ENCODE data around the gene DPF3.

The DPF3 gene

GRCh38 chr14:72610831-72611200 lies 283.1 kb downstream of the DPF3 start:
- no peak overlapping the region for H3K4me3 ChIP-seq (ENCODE audit: low read depth, low read length)
- TF ChIP-seq, protein P1, sequence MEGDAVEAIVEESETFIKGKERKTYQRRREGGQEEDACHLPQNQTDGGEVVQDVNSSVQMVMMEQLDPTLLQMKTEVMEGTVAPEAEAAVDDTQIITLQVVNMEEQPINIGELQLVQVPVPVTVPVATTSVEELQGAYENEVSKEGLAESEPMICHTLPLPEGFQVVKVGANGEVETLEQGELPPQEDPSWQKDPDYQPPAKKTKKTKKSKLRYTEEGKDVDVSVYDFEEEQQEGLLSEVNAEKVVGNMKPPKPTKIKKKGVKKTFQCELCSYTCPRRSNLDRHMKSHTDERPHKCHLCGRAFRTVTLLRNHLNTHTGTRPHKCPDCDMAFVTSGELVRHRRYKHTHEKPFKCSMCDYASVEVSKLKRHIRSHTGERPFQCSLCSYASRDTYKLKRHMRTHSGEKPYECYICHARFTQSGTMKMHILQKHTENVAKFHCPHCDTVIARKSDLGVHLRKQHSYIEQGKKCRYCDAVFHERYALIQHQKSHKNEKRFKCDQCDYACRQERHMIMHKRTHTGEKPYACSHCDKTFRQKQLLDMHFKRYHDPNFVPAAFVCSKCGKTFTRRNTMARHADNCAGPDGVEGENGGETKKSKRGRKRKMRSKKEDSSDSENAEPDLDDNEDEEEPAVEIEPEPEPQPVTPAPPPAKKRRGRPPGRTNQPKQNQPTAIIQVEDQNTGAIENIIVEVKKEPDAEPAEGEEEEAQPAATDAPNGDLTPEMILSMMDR (IDR thresholded peaks at IDR 0.05; ENCODE audit: low read depth, low read length, missing control alignments), result no peak
- in situ Hi-C loops (cut with HindIII; ENCODE audit: low sequenced_read_pairs), result no loop called here
- no peak for DNase-seq (ENCODE audit: low read depth)

GRCh38 chr14:72610096-72610830 lies 283.6 kb downstream of the DPF3 start:
- DNase-seq (ENCODE audit: low read depth), result no peak
- in situ Hi-C loops (cut with HindIII; ENCODE audit: low sequenced_read_pairs), result no loop called here
- no peak overlapping the region for H3K4me3 ChIP-seq (ENCODE audit: low read depth, low read length)
- TF ChIP-seq, protein P1 (IDR thresholded peaks at IDR 0.05; ENCODE audit: low read depth, low read length, missing control alignments), result no peak

DNA sequence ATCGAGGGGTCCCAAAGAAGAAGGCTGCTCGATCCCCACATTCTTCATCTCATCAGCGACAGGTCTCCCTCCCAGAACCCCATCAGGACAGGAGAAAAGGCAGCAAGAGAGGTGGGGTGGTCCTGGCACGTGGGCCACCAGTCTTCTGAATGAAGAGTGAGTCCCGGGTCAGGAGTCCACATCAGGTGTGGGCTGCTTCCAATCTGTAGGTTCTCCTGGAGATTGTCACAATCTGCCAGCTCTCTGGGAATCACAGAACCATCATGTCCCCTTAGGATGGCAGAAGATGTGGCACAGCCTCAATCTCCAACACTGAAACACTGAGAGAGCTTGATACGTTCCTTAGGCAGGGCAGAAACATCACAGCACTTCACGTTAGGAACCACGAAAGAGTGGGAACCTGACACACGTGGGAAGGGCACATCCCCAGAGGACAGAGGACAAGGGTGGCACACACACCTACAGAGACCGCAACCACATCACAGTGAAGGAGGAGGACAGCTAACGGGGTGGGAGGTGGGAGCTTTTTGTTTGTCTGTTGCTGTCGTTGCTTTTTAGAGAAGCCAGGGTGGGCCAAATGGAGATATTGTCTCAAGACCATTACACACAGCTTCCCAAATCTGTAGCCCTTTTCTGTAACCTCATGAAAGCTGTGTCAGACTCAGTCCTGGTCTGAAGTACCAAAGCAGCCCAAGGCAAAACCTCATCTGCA lies 284.5 kb downstream of the DPF3 start:
- no peak for DNase-seq (ENCODE audit: low read depth)
- no peak overlapping the region for H3K4me3 ChIP-seq (ENCODE audit: low read depth, low read length)
- in situ Hi-C loops (cut with HindIII; ENCODE audit: low sequenced_read_pairs), result no loop called here
- TF ChIP-seq, protein P1 (IDR thresholded peaks at IDR 0.05; ENCODE audit: low read depth, low read length, missing control alignments), result no peak

DNA sequence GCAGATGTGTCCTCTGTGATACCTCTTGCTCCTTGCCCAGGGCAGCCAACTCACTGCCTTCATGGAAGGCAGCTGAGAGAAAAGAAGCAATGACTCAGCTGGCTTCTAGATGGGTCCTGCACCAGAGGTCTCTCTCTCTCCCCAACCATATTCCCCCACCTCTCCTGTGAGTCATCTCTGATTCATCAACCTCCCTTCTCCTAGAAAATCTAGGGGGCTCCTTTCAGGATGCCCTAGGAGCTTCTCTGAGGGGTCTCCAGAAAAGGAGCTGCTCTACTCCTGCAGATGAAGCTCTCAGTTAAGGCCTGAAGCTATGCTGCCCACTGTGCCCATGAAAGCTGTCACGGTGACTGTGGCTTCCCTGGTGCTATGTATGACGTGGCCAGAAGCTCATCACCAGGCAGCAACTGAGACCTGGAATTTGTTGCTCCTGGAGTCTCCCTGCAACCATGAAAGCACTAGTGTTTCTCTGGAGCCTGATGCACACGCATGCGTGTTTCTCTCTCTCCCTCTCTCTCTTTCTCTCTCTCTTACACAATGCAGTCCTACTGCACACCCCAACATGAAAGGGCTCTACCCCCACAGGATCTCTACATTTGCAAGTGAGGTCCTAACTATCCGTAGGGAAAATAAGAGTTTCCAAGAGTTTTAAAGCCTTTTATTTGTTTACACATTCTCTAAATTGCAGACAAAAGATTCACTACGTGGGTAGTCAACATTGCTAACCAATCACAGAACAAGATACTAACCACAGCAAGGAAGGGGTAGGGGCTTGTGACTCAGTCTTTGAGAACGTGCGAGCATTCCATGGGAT lies 285.3 kb downstream of the DPF3 start:
- TF ChIP-seq, protein P1 (IDR thresholded peaks at IDR 0.05; ENCODE audit: low read depth, low read length, missing control alignments), result no peak
- no peak overlapping the region for H3K4me3 ChIP-seq (ENCODE audit: low read depth, low read length)
- in situ Hi-C loops (cut with HindIII; ENCODE audit: low sequenced_read_pairs), result no loop called here
- DNase-seq (ENCODE audit: low read depth), result peak; percentile 82

- no peak overlapping the region for H3K4me3 ChIP-seq (ENCODE audit: low read depth, low read length)
- TF ChIP-seq, protein P1 (IDR thresholded peaks at IDR 0.05; ENCODE audit: low read depth, low read length, missing control alignments), result no peak
- DNase-seq (ENCODE audit: low read depth), result no peak
- in situ Hi-C loops (cut with HindIII; ENCODE audit: low sequenced_read_pairs), result no loop called here
These were observed 286.3 kb downstream of the DPF3 start for GRCh38 chr14:72607386-72608130.

DNA sequence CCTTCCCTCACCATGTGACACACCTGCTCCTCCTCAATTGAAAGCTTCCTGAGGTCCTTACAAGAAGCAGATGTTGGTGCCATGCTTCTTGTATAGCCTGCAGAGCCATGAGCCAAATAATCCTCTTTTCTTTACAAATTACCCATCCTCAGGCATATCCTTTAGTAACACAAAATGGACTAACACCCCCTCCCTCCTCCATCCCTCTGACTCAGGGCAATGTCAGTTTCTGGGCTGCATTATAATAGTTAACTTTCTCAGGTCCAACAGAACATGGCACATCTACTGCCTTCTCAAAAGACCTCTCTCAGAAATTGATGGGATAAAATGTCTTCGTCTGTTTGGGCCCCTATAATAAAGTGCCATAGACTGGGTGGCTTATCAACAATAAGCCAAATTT lies 287.0 kb downstream of the DPF3 start:
- DNase-seq (ENCODE audit: low read depth), result no peak
- TF ChIP-seq, protein P1 (IDR thresholded peaks at IDR 0.05; ENCODE audit: low read depth, low read length, missing control alignments), result no peak
- in situ Hi-C loops (cut with HindIII; ENCODE audit: low sequenced_read_pairs), result no loop called here
- H3K4me3 ChIP-seq (ENCODE audit: low read depth, low read length), result no peak overlapping the region
